ENCODE data around the gene THRA.

Gene THRA

DNA sequence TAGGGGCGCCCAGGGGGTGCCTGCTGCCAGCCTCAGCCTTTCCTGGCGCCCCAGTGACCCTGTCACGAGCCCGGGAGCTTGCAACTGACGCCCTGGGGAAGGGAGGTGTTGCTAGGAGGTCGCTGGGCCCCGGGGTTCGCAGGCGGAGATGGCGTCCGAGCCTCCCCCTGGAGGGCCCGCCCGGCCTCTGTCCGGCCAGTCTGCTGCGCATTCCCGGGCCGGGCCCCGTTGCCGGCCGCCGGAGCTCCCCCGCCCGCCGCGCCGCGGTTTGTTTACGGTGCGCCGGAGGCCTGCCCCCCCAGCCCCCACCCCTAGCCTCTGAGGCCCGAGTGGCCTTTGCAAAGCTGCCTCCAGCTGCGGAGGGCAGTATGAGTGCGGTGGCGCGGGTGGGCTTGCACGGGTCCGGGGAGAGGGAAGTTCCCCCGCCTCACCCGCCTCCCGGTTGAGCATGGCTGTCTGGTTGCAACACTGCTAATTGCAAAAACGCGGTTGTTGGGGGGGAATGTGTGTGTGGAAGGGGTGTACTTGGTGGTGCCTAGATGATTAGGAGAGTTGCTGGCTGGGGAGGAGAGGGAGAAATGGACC is 514 bp downstream of the THRA start:
- no peaks in the 10 kb centered on the region for H3K36me3 ChIP-seq (ENCODE audit: control insufficient read depth, insufficient read depth, low read length)
- H3K9ac ChIP-seq (ENCODE audit: low read length): peak overlapping the region; percentile 86
- H3K27me3 ChIP-seq (ENCODE audit: control insufficient read depth, insufficient read depth, low read length): no peaks in the 10 kb centered on the region
- peaks cover 61% of the 10 kb centered on the region for H3K4me1 ChIP-seq (ENCODE audit: control insufficient read depth, insufficient read depth, low read length)
- no peaks in the 10 kb centered on the region for H3K9me3 ChIP-seq (ENCODE audit: control insufficient read depth, low read length)
- H3K4me3 ChIP-seq (ENCODE audit: low read length): peak overlapping the region; percentile 94

DNA sequence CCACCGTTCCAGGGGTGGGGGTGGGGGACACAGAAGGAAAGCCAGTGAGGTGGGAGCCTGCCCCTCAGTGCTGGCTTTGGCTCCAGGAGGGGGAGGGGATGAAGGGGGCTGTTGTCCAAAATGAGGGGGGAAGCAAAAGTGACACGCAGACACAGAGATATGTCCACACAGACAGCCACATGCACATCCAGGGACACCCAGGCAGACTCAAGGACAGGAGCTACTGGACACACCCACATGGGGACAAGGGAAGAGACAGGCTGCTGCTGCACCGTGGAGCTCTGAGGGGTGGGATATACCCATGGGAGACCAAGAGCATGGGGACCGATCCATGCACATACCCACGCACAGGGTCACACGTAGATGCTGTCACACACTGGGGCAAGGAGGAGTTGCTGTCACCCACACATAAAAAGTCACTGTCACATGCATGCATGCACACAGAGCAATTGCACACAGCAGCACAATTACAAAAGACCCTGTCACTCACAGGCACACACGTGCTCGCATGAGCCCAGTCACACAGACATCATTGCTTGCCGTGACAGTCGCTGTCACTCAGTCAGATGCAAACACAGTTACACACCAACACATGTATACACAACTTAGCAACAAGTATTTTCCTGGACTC is 1.3 kb downstream of the THRA start:
- peak overlapping the region; percentile 94 for H3K4me3 ChIP-seq (ENCODE audit: low read length)
- peaks cover 61% of the 10 kb centered on the region for H3K4me1 ChIP-seq (ENCODE audit: control insufficient read depth, insufficient read depth, low read length)

DNA sequence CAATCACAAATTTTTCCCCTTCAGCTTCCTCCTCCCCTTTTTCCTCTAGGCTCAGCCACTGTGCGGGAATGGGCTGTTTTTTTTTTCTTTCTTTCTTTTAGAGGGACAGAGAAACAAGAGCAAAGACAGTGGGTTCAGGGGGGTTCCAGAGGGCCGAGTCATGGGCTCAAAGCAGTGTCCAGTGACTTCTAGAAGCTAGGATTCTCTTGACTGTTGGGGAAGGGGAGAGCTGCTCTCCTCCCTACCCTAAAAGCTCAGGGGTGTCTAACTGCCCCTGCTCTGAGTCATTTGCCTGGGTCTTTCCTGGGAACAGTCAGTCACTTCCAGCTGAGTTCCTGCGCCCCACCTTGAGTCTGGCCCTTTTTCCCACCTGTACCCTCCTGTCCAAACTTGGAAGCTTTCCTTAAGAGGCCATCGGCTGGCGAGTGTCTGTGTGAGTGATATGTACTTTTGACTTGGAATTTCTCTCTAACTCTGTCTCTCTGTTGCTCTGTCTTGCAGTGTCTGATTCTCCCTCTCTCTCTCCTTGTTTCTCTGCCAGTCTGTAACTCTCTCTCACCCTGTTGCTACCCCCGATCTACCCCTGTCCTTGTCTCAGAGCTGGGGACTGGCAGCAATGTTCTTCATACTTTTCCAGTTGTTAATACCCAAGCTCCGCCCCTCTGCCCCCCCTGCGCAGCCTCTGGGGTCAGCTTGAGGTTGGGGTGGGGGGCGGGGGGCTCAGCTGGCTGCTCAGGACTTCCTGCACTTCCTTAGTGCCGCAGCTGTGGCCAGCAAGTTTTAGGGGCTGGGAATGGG is 2.4 kb downstream of the THRA start:
- peak overlapping the region; percentile 86 for H3K9ac ChIP-seq (ENCODE audit: low read length)
- peaks cover 72% of the 10 kb centered on the region for H3K4me1 ChIP-seq (ENCODE audit: control insufficient read depth, insufficient read depth, low read length)
- no peaks in the 10 kb centered on the region for H3K9me3 ChIP-seq (ENCODE audit: control insufficient read depth, low read length)
- H3K27me3 ChIP-seq (ENCODE audit: control insufficient read depth, insufficient read depth, low read length): no peaks in the 10 kb centered on the region
- H3K4me3 ChIP-seq (ENCODE audit: low read length): peak overlapping the region; percentile 94
- no peaks in the 10 kb centered on the region for H3K36me3 ChIP-seq (ENCODE audit: control insufficient read depth, insufficient read depth, low read length)

More for the DNA sequence above, 1.3 kb downstream of the THRA start:
- no peaks in the 10 kb centered on the region for H3K36me3 ChIP-seq (ENCODE audit: control insufficient read depth, insufficient read depth, low read length)
- peak overlapping the region; percentile 86 for H3K9ac ChIP-seq (ENCODE audit: low read length)
- H3K9me3 ChIP-seq (ENCODE audit: control insufficient read depth, low read length): no peaks in the 10 kb centered on the region
- no peaks in the 10 kb centered on the region for H3K27me3 ChIP-seq (ENCODE audit: control insufficient read depth, insufficient read depth, low read length)

DNA sequence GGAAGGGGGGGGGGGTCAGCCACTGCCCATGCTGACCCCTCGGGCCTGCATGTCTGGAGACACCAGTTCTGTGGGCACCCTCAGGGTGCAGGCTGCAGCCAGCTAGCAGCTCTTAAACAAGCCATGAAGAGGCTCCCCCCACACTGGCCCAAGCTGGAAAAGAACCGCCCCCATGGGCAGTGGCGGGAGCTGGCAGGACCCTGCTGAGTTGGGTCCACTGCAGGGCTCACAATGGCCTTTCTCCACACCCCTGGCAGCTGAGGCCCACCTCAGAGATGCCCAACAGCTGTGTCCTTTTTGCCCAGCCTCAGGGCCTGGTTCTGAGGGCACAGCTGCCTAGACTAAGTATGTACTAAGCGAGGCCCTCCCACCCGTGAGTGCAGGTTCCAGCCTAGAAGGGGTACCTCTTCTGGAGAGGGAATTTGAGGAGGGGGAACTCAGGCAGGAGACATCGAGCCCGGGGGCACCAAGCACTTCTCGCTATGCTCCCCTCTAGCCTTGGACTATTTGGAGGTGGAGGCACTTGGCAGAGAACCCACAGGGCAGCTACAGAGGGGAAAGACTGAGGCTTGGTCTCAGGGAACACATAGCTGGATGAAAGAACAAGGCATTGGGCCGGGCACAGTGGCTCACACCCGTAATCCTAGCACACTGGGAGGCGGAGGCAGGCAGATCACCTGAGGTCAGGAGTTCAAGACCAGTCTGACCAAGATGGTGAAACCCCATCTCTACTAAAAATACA is 3.2 kb downstream of the THRA start:
- no peak overlapping the region for H3K4me3 ChIP-seq (ENCODE audit: low read length)
- peak overlapping the region; percentile 86 for H3K9ac ChIP-seq (ENCODE audit: low read length)

DNA sequence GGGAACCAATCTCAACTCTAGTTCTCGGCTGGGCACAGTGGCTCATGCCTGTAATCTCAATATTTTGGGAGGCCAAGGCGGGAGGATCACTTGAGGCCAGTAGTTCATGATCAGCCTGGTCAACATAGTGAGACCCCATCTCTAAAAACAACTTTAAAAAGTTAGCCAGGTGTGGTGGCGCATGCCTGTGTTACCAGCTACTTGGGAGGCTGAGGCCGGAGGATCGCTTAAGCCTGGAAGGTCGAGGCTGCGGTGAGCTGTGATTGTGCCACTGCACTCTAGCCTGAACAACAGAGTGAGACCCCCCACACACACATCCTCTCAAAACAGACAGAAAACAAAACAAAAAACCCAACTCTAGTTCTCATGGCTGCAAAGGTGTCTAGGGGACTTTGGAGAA is 4.9 kb downstream of the THRA start:
- no peak overlapping the region for H3K4me3 ChIP-seq (ENCODE audit: low read length)
- peaks cover 82% of the 10 kb centered on the region for H3K4me1 ChIP-seq (ENCODE audit: control insufficient read depth, insufficient read depth, low read length)
- H3K27me3 ChIP-seq (ENCODE audit: control insufficient read depth, insufficient read depth, low read length): no peaks in the 10 kb centered on the region
- no peaks in the 10 kb centered on the region for H3K9me3 ChIP-seq (ENCODE audit: control insufficient read depth, low read length)
- H3K9ac ChIP-seq (ENCODE audit: low read length): peak overlapping the region; percentile 7
- no peaks in the 10 kb centered on the region for H3K36me3 ChIP-seq (ENCODE audit: control insufficient read depth, insufficient read depth, low read length)

More for the DNA sequence above, 3.2 kb downstream of the THRA start:
- Histone ChIP-seq H3K4me1 (ENCODE audit: control insufficient read depth, insufficient read depth, low read length) (peaks cover 79% of the 10 kb centered on the region), H3K36me3 (ENCODE audit: control insufficient read depth, insufficient read depth, low read length) (no peaks in the 10 kb centered on the region), H3K27me3 (ENCODE audit: control insufficient read depth, insufficient read depth, low read length) (no peaks in the 10 kb centered on the region), H3K9me3 (ENCODE audit: control insufficient read depth, low read length) (no peaks in the 10 kb centered on the region)

DNA sequence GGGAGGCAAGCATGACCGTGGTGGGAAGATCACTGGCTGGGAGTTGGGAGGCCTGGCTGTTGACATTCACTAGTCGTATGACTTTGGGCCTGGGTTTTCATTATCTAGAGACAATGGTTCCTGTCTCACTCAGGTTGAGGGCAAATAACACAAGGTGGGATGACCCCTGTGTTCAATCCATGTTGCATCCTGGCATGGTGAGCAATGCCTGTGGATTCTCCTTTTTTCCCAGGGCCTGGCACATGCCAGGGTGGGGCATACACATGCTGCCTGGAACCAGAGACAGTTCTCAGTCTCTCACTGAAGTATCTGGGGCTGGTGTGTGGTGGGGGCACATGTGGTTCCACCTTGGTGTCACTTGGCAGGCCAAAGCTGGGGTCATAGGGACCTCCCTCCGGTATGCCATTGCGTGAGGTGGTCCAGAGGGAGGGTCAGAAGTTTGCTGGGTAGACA is 5.4 kb downstream of the THRA start:
- Histone ChIP-seq H3K4me1 (ENCODE audit: control insufficient read depth, insufficient read depth, low read length) (peaks cover 87% of the 10 kb centered on the region), H3K9ac (ENCODE audit: low read length) (peak overlapping the region; percentile 77), H3K36me3 (ENCODE audit: control insufficient read depth, insufficient read depth, low read length) (no peaks in the 10 kb centered on the region), H3K4me3 (ENCODE audit: low read length) (peak overlapping the region; percentile 38), H3K9me3 (ENCODE audit: control insufficient read depth, low read length) (no peaks in the 10 kb centered on the region), H3K27me3 (ENCODE audit: control insufficient read depth, insufficient read depth, low read length) (no peaks in the 10 kb centered on the region)

DNA sequence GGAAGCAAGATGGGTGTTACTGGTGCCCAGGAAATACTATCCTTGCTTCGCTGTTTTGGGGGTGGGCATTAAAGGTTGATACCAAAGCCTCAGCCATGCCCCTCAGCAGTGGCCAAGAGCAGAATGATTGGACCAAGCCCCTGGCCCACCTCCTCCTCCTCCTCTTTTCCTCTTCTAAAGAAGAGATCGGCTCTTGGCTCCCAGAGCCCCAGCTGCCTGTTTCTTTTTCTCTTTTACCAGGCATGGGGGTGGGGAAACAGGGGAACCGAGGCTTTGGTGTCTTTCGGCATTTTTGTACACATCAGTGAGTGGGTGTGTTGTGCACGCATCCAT is 5.8 kb downstream of the THRA start:
- H3K4me3 ChIP-seq (ENCODE audit: low read length): peak overlapping the region; percentile 38

DNA sequence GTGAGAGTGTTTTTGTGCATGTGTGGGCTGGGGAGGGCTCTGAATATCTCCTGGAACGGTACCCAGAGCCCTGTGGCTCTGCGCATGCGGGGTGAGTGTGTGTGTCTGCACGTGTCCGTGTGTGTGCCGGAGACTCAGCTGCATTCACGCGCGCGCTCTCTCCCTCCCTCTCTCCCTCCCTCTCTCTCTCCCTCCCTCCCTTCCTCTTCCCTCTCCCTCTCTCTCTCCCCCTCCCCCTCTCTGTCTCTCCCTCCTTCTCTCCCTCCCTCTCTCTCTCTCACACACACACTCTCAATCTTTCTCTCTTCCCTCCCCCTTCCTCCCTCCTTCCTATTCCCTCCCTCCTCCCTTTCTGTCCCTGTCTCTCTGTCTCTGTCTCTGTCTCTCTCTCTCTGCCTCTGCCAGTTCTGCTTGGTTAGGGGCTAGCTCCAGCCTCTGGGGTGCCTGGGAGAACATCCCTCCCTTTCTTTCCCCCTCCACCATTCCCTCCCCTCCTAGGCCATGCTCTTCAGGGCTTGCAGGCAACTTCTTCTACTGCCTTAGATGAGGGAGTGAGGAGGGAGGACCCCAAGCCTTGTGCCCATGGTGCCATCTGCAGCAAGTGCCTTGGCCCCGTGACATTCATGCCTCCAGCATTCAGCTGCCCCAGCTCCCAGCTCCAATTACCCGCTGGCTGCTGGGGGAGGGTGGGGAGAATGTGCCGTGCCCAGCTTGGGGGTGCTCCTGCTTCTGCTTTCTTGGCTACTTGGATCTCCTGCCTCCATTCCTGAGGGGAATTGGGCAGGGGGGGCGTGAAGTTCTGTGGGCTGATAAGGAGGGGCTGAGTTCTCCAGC is 6.4 kb downstream of the THRA start:
- Histone ChIP-seq H3K9me3 (ENCODE audit: control insufficient read depth, low read length) (no peaks in the 10 kb centered on the region), H3K36me3 (ENCODE audit: control insufficient read depth, insufficient read depth, low read length) (no peaks in the 10 kb centered on the region), H3K9ac (ENCODE audit: low read length) (peak overlapping the region; percentile 77), H3K4me1 (ENCODE audit: control insufficient read depth, insufficient read depth, low read length) (peaks cover 93% of the 10 kb centered on the region), H3K4me3 (ENCODE audit: low read length) (peak overlapping the region; percentile 38), H3K27me3 (ENCODE audit: control insufficient read depth, insufficient read depth, low read length) (no peaks in the 10 kb centered on the region)

More for the DNA sequence above, 5.8 kb downstream of the THRA start:
- Histone ChIP-seq H3K4me1 (ENCODE audit: control insufficient read depth, insufficient read depth, low read length) (peaks cover 91% of the 10 kb centered on the region), H3K27me3 (ENCODE audit: control insufficient read depth, insufficient read depth, low read length) (no peaks in the 10 kb centered on the region), H3K9me3 (ENCODE audit: control insufficient read depth, low read length) (no peaks in the 10 kb centered on the region), H3K36me3 (ENCODE audit: control insufficient read depth, insufficient read depth, low read length) (no peaks in the 10 kb centered on the region), H3K9ac (ENCODE audit: low read length) (peak overlapping the region; percentile 77)

DNA sequence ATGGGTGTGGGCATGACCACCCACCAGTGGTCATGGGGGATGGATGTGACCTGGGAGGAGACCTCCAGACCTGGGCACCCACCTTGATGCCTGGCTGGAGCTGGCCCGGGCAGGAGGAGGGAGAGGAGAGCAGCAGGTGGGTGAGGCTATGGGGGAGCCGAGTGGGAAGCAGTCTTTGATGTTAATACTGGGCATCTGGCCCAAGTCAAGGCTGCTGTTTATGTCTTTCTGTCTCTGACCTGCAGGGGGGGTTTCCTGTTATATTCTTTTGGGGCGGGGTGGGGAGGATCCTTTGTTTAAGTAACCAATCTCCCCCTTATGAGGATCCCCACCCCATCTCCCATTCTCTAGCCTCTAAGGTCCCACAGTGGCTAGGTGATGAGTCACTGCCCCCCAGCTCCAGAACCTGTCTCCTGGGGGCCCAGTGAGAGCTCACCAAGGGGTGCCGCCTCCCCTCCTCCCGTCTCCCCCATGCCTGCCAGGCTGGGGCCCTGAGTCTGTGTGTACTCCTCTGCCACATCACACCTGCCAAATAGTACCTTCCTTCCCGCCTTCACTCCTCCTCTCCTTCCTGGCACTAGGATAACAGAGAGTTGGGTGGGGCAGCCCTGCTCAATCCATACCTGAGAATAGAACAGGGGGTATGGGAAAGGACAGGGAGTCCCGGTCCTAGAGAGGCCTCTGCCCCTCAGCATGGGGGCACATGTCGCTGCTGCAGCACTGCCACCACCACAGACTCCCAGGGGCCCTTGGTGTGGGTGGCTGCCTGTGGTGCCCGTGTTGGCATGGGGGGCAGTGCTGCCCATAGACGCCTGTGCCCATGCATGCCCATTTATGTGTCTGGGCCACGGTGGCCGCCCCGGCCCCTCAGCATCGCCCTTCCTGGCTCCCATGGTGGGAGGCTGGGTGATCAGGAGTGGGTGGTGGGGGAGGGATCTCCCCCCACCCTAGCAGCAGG is 7.3 kb downstream of the THRA start:
- H3K4me1 ChIP-seq (ENCODE audit: control insufficient read depth, insufficient read depth, low read length): peaks cover 93% of the 10 kb centered on the region
- no peaks in the 10 kb centered on the region for H3K9me3 ChIP-seq (ENCODE audit: control insufficient read depth, low read length)
- no peaks in the 10 kb centered on the region for H3K27me3 ChIP-seq (ENCODE audit: control insufficient read depth, insufficient read depth, low read length)
- H3K4me3 ChIP-seq (ENCODE audit: low read length): no peak overlapping the region
- peak overlapping the region; percentile 77 for H3K9ac ChIP-seq (ENCODE audit: low read length)
- no peaks in the 10 kb centered on the region for H3K36me3 ChIP-seq (ENCODE audit: control insufficient read depth, insufficient read depth, low read length)

DNA sequence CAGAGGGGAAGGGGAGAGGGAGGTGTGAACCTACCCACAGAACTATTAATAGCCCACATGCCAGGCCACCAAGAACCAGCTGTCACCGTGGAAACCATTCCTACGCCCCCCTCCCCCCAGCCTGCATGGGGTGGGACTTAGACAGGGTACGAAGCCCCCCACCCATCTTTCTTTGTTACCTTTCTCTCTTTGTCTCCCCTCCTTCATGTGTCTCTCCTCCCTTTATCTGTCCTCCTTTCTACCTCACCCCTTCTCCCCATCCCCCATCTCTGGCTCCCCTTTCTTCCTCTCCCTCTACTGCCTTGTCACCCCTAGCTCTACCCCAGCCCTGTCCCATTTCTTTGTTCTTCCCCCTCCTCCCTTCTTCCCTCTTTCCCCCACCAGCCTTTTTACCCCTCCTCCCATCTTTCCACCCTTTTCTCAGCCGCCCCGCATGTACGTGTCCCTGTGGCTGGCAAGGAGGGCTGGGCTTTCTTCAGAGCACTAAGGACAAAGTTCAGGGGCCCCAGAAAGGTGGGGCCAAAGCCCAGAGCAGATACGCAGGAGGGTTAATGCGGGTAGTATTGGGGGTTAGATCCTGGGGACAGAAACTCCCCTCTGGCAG is 8.0 kb downstream of the THRA start:
- Histone ChIP-seq H3K27me3 (ENCODE audit: control insufficient read depth, insufficient read depth, low read length) (no peaks in the 10 kb centered on the region), H3K4me3 (ENCODE audit: low read length) (peak overlapping the region; percentile 56), H3K9ac (ENCODE audit: low read length) (peak overlapping the region; percentile 77), H3K9me3 (ENCODE audit: control insufficient read depth, low read length) (no peaks in the 10 kb centered on the region), H3K36me3 (ENCODE audit: control insufficient read depth, insufficient read depth, low read length) (no peaks in the 10 kb centered on the region), H3K4me1 (ENCODE audit: control insufficient read depth, insufficient read depth, low read length) (peaks cover 93% of the 10 kb centered on the region)
